Lower leg skin (tissue), 3 donors: ENCODE results near the gene LIM2.

Source experiments
- CTCF ChIP-seq, 3 donors: fragments of 450-650 bp; IDR thresholded peaks; one replicate each; pipeline ENCODE4 v1.5.1; 2016; ENCODE audit warnings: antibody characterized with exemption in 3 of 3, mild to moderate bottlenecking in 3 of 3, moderate library complexity in 2 of 3
- POLR2A ChIP-seq, 2 donors: fragments of 450-650 bp; IDR thresholded peaks; one replicate each; pipeline ENCODE4 v1.6.1; 2016 to 2017; ENCODE audit warnings: antibody characterized with exemption in 2 of 2, mild to moderate bottlenecking in 1 of 2, moderate library complexity in 1 of 2

GRCh38 chr19:51417810-51418157 is 30.0 kb upstream of the LIM2 start:
- TF ChIP-seq POLR2A (IDR thresholded peaks at IDR 0.05) (no peak), CTCF (IDR thresholded peaks at IDR 0.05) (no peak)
